ENCODE measurements around the gene GINS3.

GRCh38 chr16:58345574-58346354 lies 46.5 kb upstream of the GINS3 start:
- TF ChIP-seq CTCF (IDR thresholded peaks at IDR 0.05) (peak; percentile 41; the same call in 1 of the 2 replicates), POLR2AphosphoS5 (IDR thresholded peaks at IDR 0.05; ENCODE audit: low read depth, low read length) (no peak), REST (IDR thresholded peaks at IDR 0.05; ENCODE audit: insufficient read depth in 1 of 2, low read depth in 2 of 2, low read length in 1 of 2) (no peak), SIN3A (IDR thresholded peaks at IDR 0.05; ENCODE audit: borderline replicate concordance, insufficient read depth, low read depth, low read length) (no peak)
